ENCODE data around the gene TOB1. TPM values are rescaled to one million over a fixed set of nuclear protein-coding genes. Genes with fewer than 3 reads are reported as not detected.

TOB1 gene, protein sequence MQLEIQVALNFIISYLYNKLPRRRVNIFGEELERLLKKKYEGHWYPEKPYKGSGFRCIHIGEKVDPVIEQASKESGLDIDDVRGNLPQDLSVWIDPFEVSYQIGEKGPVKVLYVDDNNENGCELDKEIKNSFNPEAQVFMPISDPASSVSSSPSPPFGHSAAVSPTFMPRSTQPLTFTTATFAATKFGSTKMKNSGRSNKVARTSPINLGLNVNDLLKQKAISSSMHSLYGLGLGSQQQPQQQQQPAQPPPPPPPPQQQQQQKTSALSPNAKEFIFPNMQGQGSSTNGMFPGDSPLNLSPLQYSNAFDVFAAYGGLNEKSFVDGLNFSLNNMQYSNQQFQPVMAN
- total RNA-seq (2012; rRNA removed) (4.3 and 6.1 TPM in 2 replicates), polyA plus RNA-seq (2012; rRNA removed) (9.0 and 9.2 TPM in 2 replicates), Bru-seq, nascent RNA (percentile 71 among the genes with signal in this experiment), BruChase-seq, experiment 1, labeled RNA remaining after a 6-hour chase (percentile 74 among the genes with signal in this experiment), BruChase-seq, experiment 2, labeled RNA remaining after a 2-hour chase (percentile 93 among the genes with signal in this experiment)
- polyA plus RNA-seq (2012; cell fraction: cytosol; rRNA removed), result 8.7 and 11.5 TPM in 2 replicates
- 10.3 and 26.9 TPM in 2 replicates for polyA plus RNA-seq (2012; cell fraction: nucleus; rRNA removed; ENCODE audit: low replicate concordance)
- long read RNA-seq, transcript TOB1-202 (2 exons, 2,229 nt), result major isoform, 30 of 32 reads
- long read RNA-seq, partial matches to known transcripts, result 0 of 32 reads
- long read RNA-seq, other reads (novel, unspliced or antisense), result 2 of 32 reads

DNA sequence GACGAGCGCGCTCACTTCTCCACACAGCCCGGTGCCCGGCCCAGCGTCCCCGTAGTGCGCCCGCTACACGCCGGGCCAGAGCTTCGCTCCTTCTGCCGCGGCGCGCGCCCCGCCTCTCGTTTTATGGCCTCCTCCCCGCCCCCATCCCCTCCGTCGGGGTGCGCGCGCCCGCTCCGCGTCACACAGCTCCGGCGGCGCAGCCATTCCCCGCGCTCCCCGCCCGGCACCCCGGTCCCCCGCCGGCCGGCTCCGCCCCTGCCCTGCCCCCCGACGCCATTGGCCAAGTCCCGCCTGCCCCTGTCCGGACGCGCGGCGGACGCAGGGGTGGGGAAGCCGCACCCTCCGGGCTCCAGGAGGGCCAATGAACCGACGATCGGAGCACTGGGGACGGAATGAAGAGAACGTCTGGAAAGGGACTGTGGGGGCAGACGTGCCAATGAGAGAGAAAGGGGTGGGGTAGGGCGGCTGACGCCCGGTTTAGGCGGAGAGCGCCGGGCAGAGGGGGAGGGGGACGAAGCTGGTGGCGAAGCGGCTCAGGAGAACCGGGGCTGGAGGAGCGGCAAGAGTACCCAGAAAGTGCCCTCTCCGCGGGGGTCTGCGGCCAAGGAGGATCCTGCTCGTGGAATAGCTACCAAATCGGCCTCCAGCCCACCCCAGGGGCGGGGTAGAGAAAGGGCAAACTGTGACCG lies at the start of gene TOB1:
TSS of gene TOB1 (minus strand) at position 94 of the 689 bp plus-strand sequence. CDS start 2,337 bp downstream, outside the sequence.
- ChIA-PET CTCF (interaction anchor here (0.6 to 1.7 kb wide), 3 partner anchors 14 to 171 kb away, joined by 3 to 5 read pairs (median 4); no protein-coding TSS in a partner anchor), POLR2A (ENCODE audit: unreplicated experiment) (interaction anchor here (0.6 to 1.5 kb wide), 21 partner anchors 10 to 161 kb away, joined by 3 to 21 read pairs (median 4); no protein-coding TSS in a partner anchor)
- Histone ChIP-seq H3K4me3 (ENCODE audit: insufficient read depth, low read depth, low read length) (peak within 1 kb of the TSS; percentile 97), H2BK15ac (ENCODE audit: low read depth, low read length) (no peak within 1 kb of the TSS), H3K79me1 (ENCODE audit: low read depth in 1 of 2, low read length in 2 of 2) (peaks cover 15 to 20% of the 10 kb centered on the region in 2 experiments), H2AK5ac (ENCODE audit: low read depth, low read length) (peak within 1 kb of the TSS; percentile 69; the same call in 1 of the 2 replicates), H4K8ac (ENCODE audit: low read depth in 2 of 2, low read length in 2 of 2) (peak within 1 kb of the TSS in 1 of 2 experiments; percentile 69; a peak in 3 of 4 replicates), H3K4ac (ENCODE audit: low read depth, low read length) (peak within 1 kb of the TSS; percentile 86), H3K4me2 (ENCODE audit: low read depth, low read length) (peak within 1 kb of the TSS; percentile 93), H2BK20ac (ENCODE audit: low read depth, low read length) (no peak within 1 kb of the TSS), H3K9me3 (ENCODE audit: control insufficient read depth, insufficient read depth, low read length) (no peaks in the 10 kb centered on the region), H3K4me1 (ENCODE audit: control insufficient read depth, insufficient read depth, low read length) (peaks cover 4% of the 10 kb centered on the region), H3K14ac (replicated peaks; ENCODE audit: low read depth, low read length) (peak within 1 kb of the TSS; percentile 93), H3K36me3 (ENCODE audit: control insufficient read depth, insufficient read depth, low read length) (peaks cover 6% of the 10 kb centered on the region), H3K27me3 (ENCODE audit: control insufficient read depth, insufficient read depth, low read length) (no peaks in the 10 kb centered on the region), H3K56ac (ENCODE audit: extremely low read depth, insufficient read depth, low read length) (peak within 1 kb of the TSS; percentile 55), H2BK5ac (ENCODE audit: low read depth, low read length, poor library complexity, severe bottlenecking) (peak within 1 kb of the TSS; percentile 78), H3K9me1 (ENCODE audit: insufficient read depth, low read length) (peaks cover 6% of the 10 kb centered on the region; the same call in 1 of the 2 replicates), H2AFZ (replicated peaks; ENCODE audit: low read length, poor library complexity) (peak within 1 kb of the TSS; percentile 88), H3K23ac (ENCODE audit: low read depth, low read length) (peak within 1 kb of the TSS; percentile 67), H4K91ac (ENCODE audit: insufficient read depth, low read depth, low read length) (peak within 1 kb of the TSS; percentile 10), H4K20me1 (ENCODE audit: insufficient read depth, low read length) (peaks cover 29% of the 10 kb centered on the region; the same call in 1 of the 2 replicates), H3K9ac (ENCODE audit: low read depth, low read length) (peak within 1 kb of the TSS; percentile 67), H4K5ac (ENCODE audit: low read depth, low read length) (peak within 1 kb of the TSS; percentile 19), H2BK120ac (ENCODE audit: low read depth, low read length) (no peak within 1 kb of the TSS), H3K18ac (ENCODE audit: low read depth, low read length) (peak within 1 kb of the TSS; percentile 58), H2AK9ac (replicated peaks; ENCODE audit: low read depth, low read length, poor library complexity) (peak within 1 kb of the TSS; percentile 92), H3K27ac (ENCODE audit: insufficient read depth, low read length) (peak within 1 kb of the TSS; percentile 90)
- no TSS peak for BruUV-seq (replicated peaks)
- 1% methylated on average over 44 of the region's 75 CpGs; no CpG with 5 or more reads in 1 of the 2 experiments for WGBS, 2 experiments (ENCODE audit: extremely low coverage in 2 of 2, insufficient read length in 1 of 2)
- DNase-seq (peak; percentile 93), ATAC-seq (ENCODE audit: low read depth) (peak; percentile 90)
- dilution Hi-C loops (cut with HindIII; ENCODE audit: low sequenced_read_pairs, unreplicated experiment), result no loop called here
- intact Hi-C loops (cut with micrococcal nuclease), result loop anchor here (2.0 to 10.0 kb wide), 3 partner anchors 36 to 248 kb away; no protein-coding TSS in a partner anchor
- in situ Hi-C loops (cut with MboI; ENCODE audit: low sequenced_read_pairs), result loop anchor here (10.0 kb wide), 1 partner anchor 278 kb away; no protein-coding TSS in a partner anchor
- TF ChIP-seq, protein P1, sequence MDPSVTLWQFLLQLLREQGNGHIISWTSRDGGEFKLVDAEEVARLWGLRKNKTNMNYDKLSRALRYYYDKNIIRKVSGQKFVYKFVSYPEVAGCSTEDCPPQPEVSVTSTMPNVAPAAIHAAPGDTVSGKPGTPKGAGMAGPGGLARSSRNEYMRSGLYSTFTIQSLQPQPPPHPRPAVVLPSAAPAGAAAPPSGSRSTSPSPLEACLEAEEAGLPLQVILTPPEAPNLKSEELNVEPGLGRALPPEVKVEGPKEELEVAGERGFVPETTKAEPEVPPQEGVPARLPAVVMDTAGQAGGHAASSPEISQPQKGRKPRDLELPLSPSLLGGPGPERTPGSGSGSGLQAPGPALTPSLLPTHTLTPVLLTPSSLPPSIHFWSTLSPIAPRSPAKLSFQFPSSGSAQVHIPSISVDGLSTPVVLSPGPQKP (IDR thresholded peaks at IDR 0.05; ENCODE audit: borderline replicate concordance, low read depth, low read length), result no peak
- no peak for TF ChIP-seq RCOR1 (IDR thresholded peaks at IDR 0.05; ENCODE audit: insufficient replicate concordance, low read length)
- peak; percentile 100 for TF ChIP-seq POLR2A (IDR thresholded peaks at IDR 0.05; ENCODE audit: low read depth, low read length)
- peak; percentile 88 for TF ChIP-seq MAZ (IDR thresholded peaks at IDR 0.05; ENCODE audit: borderline replicate concordance, low read depth, low read length)
- TF ChIP-seq RFX5 (IDR thresholded peaks at IDR 0.05; ENCODE audit: low read depth, low read length), result no peak
- TF ChIP-seq, protein P2, sequence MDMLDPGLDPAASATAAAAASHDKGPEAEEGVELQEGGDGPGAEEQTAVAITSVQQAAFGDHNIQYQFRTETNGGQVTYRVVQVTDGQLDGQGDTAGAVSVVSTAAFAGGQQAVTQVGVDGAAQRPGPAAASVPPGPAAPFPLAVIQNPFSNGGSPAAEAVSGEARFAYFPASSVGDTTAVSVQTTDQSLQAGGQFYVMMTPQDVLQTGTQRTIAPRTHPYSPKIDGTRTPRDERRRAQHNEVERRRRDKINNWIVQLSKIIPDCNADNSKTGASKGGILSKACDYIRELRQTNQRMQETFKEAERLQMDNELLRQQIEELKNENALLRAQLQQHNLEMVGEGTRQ (IDR thresholded peaks at IDR 0.05; ENCODE audit: low read depth, low read length), result no peak
- no peak for TF ChIP-seq CHD1 (IDR thresholded peaks at IDR 0.05; ENCODE audit: low read depth, low read length)
- no peak for TF ChIP-seq BHLHE40 (IDR thresholded peaks at IDR 0.05; ENCODE audit: low read depth, low read length)
- TF ChIP-seq RAD21 (IDR thresholded peaks at IDR 0.05; ENCODE audit: low read length), result no peak
- TF ChIP-seq NFE2L2 (IDR thresholded peaks at IDR 0.05; ENCODE audit: low read depth, low read length), result peak; percentile 35; the same call in 1 of the 2 replicates
